Measurements from ENCODE around the gene CIPC. TPM values are rescaled to one million over a fixed set of nuclear protein-coding genes. Genes with fewer than 3 reads are reported as not detected.

CIPC gene
- total and polyA plus RNA-seq, 9 of the 15 experiments (the other 6 are each of a cell fraction or from before 2014, with no cell fraction given) = 5.0 to 16.9 (median 10.7) TPM

DNA sequence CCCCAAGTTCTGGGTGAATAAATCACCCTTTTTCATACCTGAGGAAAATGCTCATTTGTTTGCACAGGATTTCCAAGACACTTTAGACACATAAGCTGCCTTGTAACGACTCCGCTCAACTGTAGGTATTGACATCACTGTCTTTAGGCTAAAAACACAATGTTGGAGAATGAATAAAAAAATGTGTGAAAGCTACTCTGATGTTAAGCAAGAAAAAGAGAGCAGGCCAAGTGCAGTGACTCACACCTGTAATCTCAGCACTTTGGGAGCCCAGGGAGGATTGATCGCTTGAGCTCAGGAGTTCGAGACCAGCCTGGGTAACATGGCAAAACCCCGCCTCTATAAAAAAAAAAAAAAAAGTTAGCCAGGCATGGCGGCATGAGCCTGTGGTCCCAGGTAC, 11.1 kb upstream of the CIPC start (continued):
- TF ChIP-seq, protein P1, sequence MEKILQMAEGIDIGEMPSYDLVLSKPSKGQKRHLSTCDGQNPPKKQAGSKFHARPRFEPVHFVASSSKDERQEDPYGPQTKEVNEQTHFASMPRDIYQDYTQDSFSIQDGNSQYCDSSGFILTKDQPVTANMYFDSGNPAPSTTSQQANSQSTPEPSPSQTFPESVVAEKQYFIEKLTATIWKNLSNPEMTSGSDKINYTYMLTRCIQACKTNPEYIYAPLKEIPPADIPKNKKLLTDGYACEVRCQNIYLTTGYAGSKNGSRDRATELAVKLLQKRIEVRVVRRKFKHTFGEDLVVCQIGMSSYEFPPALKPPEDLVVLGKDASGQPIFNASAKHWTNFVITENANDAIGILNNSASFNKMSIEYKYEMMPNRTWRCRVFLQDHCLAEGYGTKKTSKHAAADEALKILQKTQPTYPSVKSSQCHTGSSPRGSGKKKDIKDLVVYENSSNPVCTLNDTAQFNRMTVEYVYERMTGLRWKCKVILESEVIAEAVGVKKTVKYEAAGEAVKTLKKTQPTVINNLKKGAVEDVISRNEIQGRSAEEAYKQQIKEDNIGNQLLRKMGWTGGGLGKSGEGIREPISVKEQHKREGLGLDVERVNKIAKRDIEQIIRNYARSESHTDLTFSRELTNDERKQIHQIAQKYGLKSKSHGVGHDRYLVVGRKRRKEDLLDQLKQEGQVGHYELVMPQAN (IDR thresholded peaks at IDR 0.05; ENCODE audit: borderline replicate concordance) = no peak

DNA sequence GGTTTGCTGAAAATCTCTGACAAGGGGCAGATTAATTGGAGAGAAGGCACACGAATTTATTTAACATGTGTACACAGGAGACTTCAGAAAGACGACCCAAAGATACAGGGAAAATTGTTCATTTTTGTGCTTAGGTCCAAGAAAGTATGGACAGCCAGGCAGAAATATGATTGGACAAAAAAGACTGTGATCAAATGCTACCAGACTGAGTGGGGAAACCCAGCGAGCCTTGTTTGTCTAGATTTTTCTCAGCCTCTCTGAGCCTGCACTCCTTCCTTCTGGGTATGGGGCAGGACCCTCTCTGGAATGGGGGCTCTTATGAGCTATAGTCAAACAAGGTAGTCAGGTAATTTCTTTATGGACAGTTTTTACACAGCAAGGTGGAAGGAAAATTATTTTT, 10.4 kb upstream of the CIPC start:
- in situ Hi-C loops (cut with MboI) = no loop called here
- H3K36me3 ChIP-seq (ENCODE audit: control insufficient read depth, insufficient read depth, low read length) = no peaks in the 10 kb centered on the region
- no peaks in the 10 kb centered on the region for H3K79me2 ChIP-seq (ENCODE audit: control insufficient read depth, insufficient read depth, low read length)
- peaks cover 0 to 5% of the 10 kb centered on the region in 2 experiments; a peak in 3 of 5 replicates for H3K4me1 ChIP-seq (replicated peaks in 1 of 2; ENCODE audit: control insufficient read depth in 2 of 2, insufficient read depth in 2 of 2, low read length in 2 of 2)
- H3K27me3 ChIP-seq (ENCODE audit: control insufficient read depth in 2 of 2, insufficient read depth in 2 of 2, low read length in 2 of 2) = peaks cover 7 to 10% of the 10 kb centered on the region in 2 experiments; a peak in 2 of 5 replicates
- ChIA-PET POLR2A (interaction anchor here (0.5 kb wide), 1 partner anchor 304 kb away, joined by 3 read pairs; no protein-coding TSS in a partner anchor), CTCF (ENCODE audit: low intra/inter-chr PET ratio) (no interaction called here)
- H3K9me1 ChIP-seq (ENCODE audit: control insufficient read depth, insufficient read depth, low read length) = no peaks in the 10 kb centered on the region
- no peak for ATAC-seq
- no TSS peak for BruUV-seq (replicated peaks)
- 0% methylated on average over 3 of the region's 3 CpGs for WGBS (ENCODE audit: insufficient coverage, low coverage, missing lambda C conversion rate)
- intact Hi-C loops (cut with micrococcal nuclease) = no loop called here
- no peak overlapping the region for H3K9ac ChIP-seq (ENCODE audit: insufficient read depth in 1 of 2, low read depth in 2 of 2, low read length in 2 of 2)
- H4K20me1 ChIP-seq (replicated peaks; ENCODE audit: control insufficient read depth, insufficient read depth, low read length) = no peaks in the 10 kb centered on the region
- no peak for DNase-seq (ENCODE audit: extremely low read depth in 1 of 4, low spot score in 3 of 4)
- no peak overlapping the region for H2AFZ ChIP-seq (ENCODE audit: low read depth, low read length)
- H3K4me3 ChIP-seq = no peak overlapping the region
- no peak overlapping the region for H3K4me2 ChIP-seq (ENCODE audit: insufficient read depth, low read length)
- FAIRE-seq = no peak
- no peak overlapping the region for H3K27ac ChIP-seq (ENCODE audit: extremely low read depth, low read depth, low read length)
- 0 out of 2 replicates have a peak, but pooled peaks cover 5% of the 10 kb centered on the region for H3K9me3 ChIP-seq (replicated peaks; ENCODE audit: control insufficient read depth, insufficient read depth, low read depth, low read length)
- TF ChIP-seq, protein P2, sequence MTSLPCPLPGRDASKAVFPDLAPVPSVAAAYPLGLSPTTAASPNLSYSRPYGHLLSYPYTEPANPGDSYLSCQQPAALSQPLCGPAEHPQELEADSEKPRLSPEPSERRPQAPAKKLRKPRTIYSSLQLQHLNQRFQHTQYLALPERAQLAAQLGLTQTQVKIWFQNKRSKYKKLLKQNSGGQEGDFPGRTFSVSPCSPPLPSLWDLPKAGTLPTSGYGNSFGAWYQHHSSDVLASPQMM (CRISPR knock-in tag; IDR thresholded peaks at IDR 0.05) = no peak
- TF ChIP-seq PTRF (tag; IDR thresholded peaks at IDR 0.05) (no peak), ZNF3 (CRISPR knock-in tag; IDR thresholded peaks at IDR 0.05) (no peak), MAFK (IDR thresholded peaks at IDR 0.05; ENCODE audit: low read length) (no peak), ZNF583 (CRISPR knock-in tag; IDR thresholded peaks at IDR 0.05) (no peak), ZNF212 (CRISPR knock-in tag; IDR thresholded peaks at IDR 0.05) (no peak), ZNF347 (CRISPR knock-in tag; IDR thresholded peaks at IDR 0.05; ENCODE audit: low read depth) (no peak), ZNF830 (CRISPR knock-in tag; IDR thresholded peaks at IDR 0.05) (no peak), CBFA2T2 (conservative IDR thresholded peaks at IDR 0.05) (no peak)
- TF ChIP-seq, protein P3, sequence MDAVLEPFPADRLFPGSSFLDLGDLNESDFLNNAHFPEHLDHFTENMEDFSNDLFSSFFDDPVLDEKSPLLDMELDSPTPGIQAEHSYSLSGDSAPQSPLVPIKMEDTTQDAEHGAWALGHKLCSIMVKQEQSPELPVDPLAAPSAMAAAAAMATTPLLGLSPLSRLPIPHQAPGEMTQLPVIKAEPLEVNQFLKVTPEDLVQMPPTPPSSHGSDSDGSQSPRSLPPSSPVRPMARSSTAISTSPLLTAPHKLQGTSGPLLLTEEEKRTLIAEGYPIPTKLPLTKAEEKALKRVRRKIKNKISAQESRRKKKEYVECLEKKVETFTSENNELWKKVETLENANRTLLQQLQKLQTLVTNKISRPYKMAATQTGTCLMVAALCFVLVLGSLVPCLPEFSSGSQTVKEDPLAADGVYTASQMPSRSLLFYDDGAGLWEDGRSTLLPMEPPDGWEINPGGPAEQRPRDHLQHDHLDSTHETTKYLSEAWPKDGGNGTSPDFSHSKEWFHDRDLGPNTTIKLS (IDR thresholded peaks at IDR 0.05; ENCODE audit: borderline replicate concordance, low read depth) = no peak
- TF ChIP-seq, protein P4, sequence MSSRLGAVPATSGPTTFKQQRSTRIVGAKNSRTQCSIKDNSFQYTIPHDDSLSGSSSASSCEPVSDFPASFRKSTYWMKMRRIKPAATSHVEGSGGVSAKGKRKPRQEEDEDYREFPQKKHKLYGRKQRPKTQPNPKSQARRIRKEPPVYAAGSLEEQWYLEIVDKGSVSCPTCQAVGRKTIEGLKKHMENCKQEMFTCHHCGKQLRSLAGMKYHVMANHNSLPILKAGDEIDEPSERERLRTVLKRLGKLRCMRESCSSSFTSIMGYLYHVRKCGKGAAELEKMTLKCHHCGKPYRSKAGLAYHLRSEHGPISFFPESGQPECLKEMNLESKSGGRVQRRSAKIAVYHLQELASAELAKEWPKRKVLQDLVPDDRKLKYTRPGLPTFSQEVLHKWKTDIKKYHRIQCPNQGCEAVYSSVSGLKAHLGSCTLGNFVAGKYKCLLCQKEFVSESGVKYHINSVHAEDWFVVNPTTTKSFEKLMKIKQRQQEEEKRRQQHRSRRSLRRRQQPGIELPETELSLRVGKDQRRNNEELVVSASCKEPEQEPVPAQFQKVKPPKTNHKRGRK (tag; IDR thresholded peaks at IDR 0.05) = no peak
